ENCODE results near the gene FMN1.

GRCh38 chr15:33027306-33028035 lies 167.0 kb downstream of the FMN1 start:
- TF ChIP-seq CTCF (IDR thresholded peaks at IDR 0.05) (no peak), IRF1 (CRISPR knock-in tag; IDR thresholded peaks at IDR 0.05) (no peak), PREB (CRISPR knock-in tag; IDR thresholded peaks at IDR 0.05; ENCODE audit: borderline replicate concordance) (no peak), SP1 (CRISPR knock-in tag; conservative IDR thresholded peaks at IDR 0.05) (no peak), USF2 (CRISPR knock-in tag; IDR thresholded peaks at IDR 0.05) (no peak), IRF2 (CRISPR knock-in tag; IDR thresholded peaks at IDR 0.05; ENCODE audit: borderline replicate concordance, low read depth) (no peak)
